A673 (cell line): ENCODE data around the gene TTPAL. TPM values are rescaled to one million over a fixed set of nuclear protein-coding genes. Genes with fewer than 3 reads are reported as not detected.

Source experiments
- BruUV-seq: library from RNA; stranded (reverse); fragments of 400-500 nt; replicated peaks from 2 replicates; lab custom pipeline; 2021; lab: Mats Ljungman, UMichigan
- CTCF ChIA-PET: fragments of 300-600 bp; sonication (Branson Sonifier 250); formaldehyde crosslinking; loops from one replicate; lab custom pipeline; 2022; ENCODE audit warnings: antibody characterized with exemption; lab: Charles Lee
- POLR2A ChIA-PET: fragments of 300-600 bp; sonication (Branson Sonifier 250); formaldehyde crosslinking; loops from one replicate; lab custom pipeline; 2022; ENCODE audit warnings: antibody characterized with exemption; ENCODE audit not compliant: low non-redundant PET; lab: Charles Lee
- DNase-seq: peaks from one replicate; pipeline ENCODE4 v3.0.0-alpha.2; 2015; ENCODE audit warnings: low spot score
- H3K27ac ChIP-seq: fragments of 200-600 bp; sonication (generic); 2 replicates; pipeline ENCODE4 v1.5.1; 2016; ENCODE audit warnings: mixed run types, low read depth, mild to moderate bottlenecking, mixed read lengths, antibody characterized with exemption, low read length; ENCODE audit not compliant: poor library complexity, severe bottlenecking
- H3K27me3 ChIP-seq: fragments of 200-600 bp; sonication (generic); replicated peaks from 2 replicates; pipeline ENCODE4 v1.6.1; 2017; ENCODE audit warnings: mixed run types, low read depth, mild to moderate bottlenecking, mixed read lengths, antibody characterized with exemption, low read length; ENCODE audit not compliant: insufficient read depth, poor library complexity
- H3K36me3 ChIP-seq: fragments of 200-600 bp; sonication (generic); 2 replicates; pipeline ENCODE4 v1.6.1; 2016; ENCODE audit warnings: mixed run types, mild to moderate bottlenecking, mixed read lengths, antibody characterized with exemption, low read length; ENCODE audit not compliant: insufficient read depth, poor library complexity, severe bottlenecking
- H3K4me1 ChIP-seq: fragments of 200-600 bp; sonication (generic); 2 replicates; pipeline ENCODE4 v1.6.1; 2017; ENCODE audit warnings: mixed run types, mild to moderate bottlenecking, mixed read lengths, antibody characterized with exemption, low read length; ENCODE audit not compliant: insufficient read depth, poor library complexity, severe bottlenecking
- H3K4me3 ChIP-seq: fragments of 200-600 bp; sonication (generic); 2 replicates; pipeline ENCODE4 v1.5.1; 2016; ENCODE audit warnings: low read depth, mixed run types, mild to moderate bottlenecking, mixed read lengths, low read length; ENCODE audit not compliant: poor library complexity, severe bottlenecking
- H3K9me3 ChIP-seq: fragments of 200-600 bp; sonication (generic); 2 replicates; pipeline ENCODE4 v1.6.1; 2016; ENCODE audit warnings: mixed run types, low read depth, mild to moderate bottlenecking, mixed read lengths, antibody characterized with exemption, low read length; ENCODE audit not compliant: poor library complexity, severe bottlenecking
- EZH2 ChIP-seq: fragments of 200-600 bp; sonication (generic); IDR thresholded peaks from 2 replicates; pipeline ENCODE4 v1.6.1; 2017; ENCODE audit warnings: borderline replicate concordance, low read depth, mild to moderate bottlenecking, mixed read lengths, antibody characterized with exemption, low read length; ENCODE audit not compliant: poor library complexity, severe bottlenecking
- intact Hi-C: fragments of 100-400 bp; cut with micrococcal nuclease; formaldehyde crosslinking; loops from one replicate; pipeline ENCODE4 v1.10.0; 2022; ENCODE audit not compliant: unreplicated experiment
- total RNA-seq: library from RNA; stranded (reverse); gene quantifications from 2 replicates; pipeline ENCODE4 v1.2.3, GENCODE V29; 2021
- TF ChIP-seq, protein P1 (sequence below): fragments of 300-800, 200-600 bp; sonication (generic); conservative IDR thresholded peaks from 2 replicates; pipeline ENCODE4 v1.5.1; 2017; ENCODE audit warnings: low read depth, mild to moderate bottlenecking, antibody characterized with exemption, low read length, moderate library complexity, mixed read lengths

TTPAL gene
- total RNA-seq, 1 experiment from 2014 or later, result 14.6 TPM

DNA sequence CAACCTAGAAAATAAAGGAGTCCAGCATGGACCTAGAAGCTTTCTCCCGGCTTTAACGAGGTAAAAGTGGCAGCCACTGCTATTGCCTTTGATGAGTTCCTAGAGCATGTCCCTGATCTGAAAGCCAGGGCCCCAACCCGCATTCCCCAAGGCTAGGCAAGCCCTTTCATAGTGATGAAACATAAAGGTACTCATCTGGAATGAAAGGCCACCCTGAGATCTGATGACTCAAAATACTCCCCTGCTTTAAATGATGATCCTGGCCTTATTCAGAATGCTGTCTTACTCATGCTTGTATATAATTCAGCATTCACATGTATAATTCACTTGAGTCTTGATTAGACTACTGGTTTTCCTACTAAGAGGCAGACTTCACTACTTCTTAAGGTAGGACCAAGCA is 21.3 kb downstream of the TTPAL start:
- intact Hi-C loops, result no loop called here
- Histone ChIP-seq H3K4me1 (no peaks in the 10 kb centered on the region), H3K27ac (no peak overlapping the region), H3K27me3 (no peaks in the 10 kb centered on the region), H3K9me3 (no peaks in the 10 kb centered on the region), H3K4me3 (no peak overlapping the region), H3K36me3 (peaks cover 45% of the 10 kb centered on the region)
- no peak for DNase-seq
- BruUV-seq, result no TSS peak
- ChIA-PET CTCF (no interaction called here), POLR2A (no interaction called here)
- no peak for TF ChIP-seq EZH2
- TF ChIP-seq, protein P1, sequence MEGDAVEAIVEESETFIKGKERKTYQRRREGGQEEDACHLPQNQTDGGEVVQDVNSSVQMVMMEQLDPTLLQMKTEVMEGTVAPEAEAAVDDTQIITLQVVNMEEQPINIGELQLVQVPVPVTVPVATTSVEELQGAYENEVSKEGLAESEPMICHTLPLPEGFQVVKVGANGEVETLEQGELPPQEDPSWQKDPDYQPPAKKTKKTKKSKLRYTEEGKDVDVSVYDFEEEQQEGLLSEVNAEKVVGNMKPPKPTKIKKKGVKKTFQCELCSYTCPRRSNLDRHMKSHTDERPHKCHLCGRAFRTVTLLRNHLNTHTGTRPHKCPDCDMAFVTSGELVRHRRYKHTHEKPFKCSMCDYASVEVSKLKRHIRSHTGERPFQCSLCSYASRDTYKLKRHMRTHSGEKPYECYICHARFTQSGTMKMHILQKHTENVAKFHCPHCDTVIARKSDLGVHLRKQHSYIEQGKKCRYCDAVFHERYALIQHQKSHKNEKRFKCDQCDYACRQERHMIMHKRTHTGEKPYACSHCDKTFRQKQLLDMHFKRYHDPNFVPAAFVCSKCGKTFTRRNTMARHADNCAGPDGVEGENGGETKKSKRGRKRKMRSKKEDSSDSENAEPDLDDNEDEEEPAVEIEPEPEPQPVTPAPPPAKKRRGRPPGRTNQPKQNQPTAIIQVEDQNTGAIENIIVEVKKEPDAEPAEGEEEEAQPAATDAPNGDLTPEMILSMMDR, result no peak

DNA sequence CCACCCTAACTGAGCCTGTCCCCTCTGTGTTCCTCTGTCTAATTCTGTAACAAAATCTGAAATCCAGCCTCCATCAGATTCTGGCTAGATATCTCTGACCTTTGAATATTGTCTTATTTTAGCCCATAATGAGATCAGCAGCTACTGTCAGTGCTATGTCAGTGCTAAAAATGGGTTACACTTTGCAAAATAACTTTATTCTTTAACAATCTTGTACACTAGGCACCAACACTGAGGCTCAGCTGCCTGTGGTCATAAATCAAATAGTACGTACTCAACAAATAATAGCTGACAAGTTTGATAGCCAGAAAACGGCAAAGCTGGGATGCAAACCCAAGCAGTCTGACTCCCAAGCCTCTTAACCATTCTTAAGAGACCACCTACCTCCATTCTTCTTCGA is 22.1 kb downstream of the TTPAL start:
- BruUV-seq, result no TSS peak
- Histone ChIP-seq H3K4me3 (no peak overlapping the region), H3K36me3 (peaks cover 51% of the 10 kb centered on the region), H3K9me3 (no peaks in the 10 kb centered on the region), H3K4me1 (no peaks in the 10 kb centered on the region), H3K27me3 (no peaks in the 10 kb centered on the region), H3K27ac (no peak overlapping the region)
- no peak for DNase-seq
- POLR2A ChIA-PET, result no interaction called here
- intact Hi-C loops, result no loop called here
- CTCF ChIA-PET, result no interaction called here
- TF ChIP-seq, protein P1, result no peak
- TF ChIP-seq EZH2, result no peak

GRCh38 chr20:44500221-44500620 is 24.5 kb downstream of the TTPAL start:
- CTCF ChIA-PET, result no interaction called here
- TF ChIP-seq, protein P1, result no peak
- TF ChIP-seq EZH2, result no peak
- H3K27ac ChIP-seq, result no peak overlapping the region
- no peaks in the 10 kb centered on the region for H3K4me1 ChIP-seq
- no peak overlapping the region for H3K4me3 ChIP-seq
- BruUV-seq, result no TSS peak
- no peaks in the 10 kb centered on the region for H3K9me3 ChIP-seq
- no peaks in the 10 kb centered on the region for H3K27me3 ChIP-seq
- POLR2A ChIA-PET, result no interaction called here
- intact Hi-C loops, result no loop called here
- DNase-seq, result no peak
- peaks cover 62% of the 10 kb centered on the region for H3K36me3 ChIP-seq
